NCI-H2171 treated with DMSO at 0.1 percent for 48 hours (cell line): Measurements from ENCODE around the gene AKIRIN1.
"Not testable (repeated sequence)": the region's sequence is repeated elsewhere in the genome, so short reads cannot be mapped to it uniquely, and the experiment has no call there.

ENCODE experiments used
- DNase-seq: peaks from one replicate; lab custom pipeline; 2025; lab: John Stamatoyannopoulos, UW

The AKIRIN1 gene

GRCh38 chr1:38994196-38994595 is 3.1 kb downstream of the AKIRIN1 start:
- DNase-seq, result no peak

GRCh38 chr1:38997034-38997900 is 6.2 kb downstream of the AKIRIN1 start:
- no peak for DNase-seq

GRCh38 chr1:38997901-38998190 is 6.8 kb downstream of the AKIRIN1 start:
- DNase-seq, result no peak

- DNase-seq, result no peak
Observed at GRCh38 chr1:39001516-39002421, 10.7 kb downstream of the AKIRIN1 start.

- DNase-seq, result no peak
Observed at GRCh38 chr1:39003281-39003680, 12.2 kb downstream of the AKIRIN1 start.

GRCh38 chr1:39003794-39004193 is 12.7 kb downstream of the AKIRIN1 start:
- no peak for DNase-seq

- no peak for DNase-seq
Observed at GRCh38 chr1:39006287-39006686, 15.2 kb downstream of the AKIRIN1 start.

- DNase-seq, result no peak
Observed at GRCh38 chr1:39006726-39007645, 15.9 kb downstream of the AKIRIN1 start.

GRCh38 chr1:39014956-39015355 is 23.9 kb downstream of the AKIRIN1 start:
- DNase-seq, result not testable (repeated sequence)

GRCh38 chr1:39016604-39017171 is 25.6 kb downstream of the AKIRIN1 start:
- DNase-seq, result no peak

GRCh38 chr1:39017266-39017665 is 26.2 kb downstream of the AKIRIN1 start:
- no peak for DNase-seq

GRCh38 chr1:39020494-39020893 is 29.4 kb downstream of the AKIRIN1 start:
- DNase-seq, result not testable (repeated sequence)

- DNase-seq, result no peak
Observed at GRCh38 chr1:39021426-39021825, 30.4 kb downstream of the AKIRIN1 start.

GRCh38 chr1:39023140-39023539 is 32.1 kb downstream of the AKIRIN1 start:
- DNase-seq, result no peak

- peak; percentile 93 for DNase-seq
Observed at GRCh38 chr1:39026051-39026865, 35.2 kb downstream of the AKIRIN1 start, which contains the start of gene NDUFS5. Gene NDUFS5 (plus strand): TSS chr1:39026350. CDS start chr1:39028725, 2,375 bp downstream.

GRCh38 chr1:39026866-39027507 is 35.9 kb downstream of the AKIRIN1 start:
- no peak for DNase-seq

GRCh38 chr1:39034114-39034654 is 43.1 kb downstream of the AKIRIN1 start:
- no peak for DNase-seq

- DNase-seq, result no peak
Observed at GRCh38 chr1:39036678-39037077, 45.6 kb downstream of the AKIRIN1 start.

GRCh38 chr1:39043513-39043912 is 52.4 kb downstream of the AKIRIN1 start:
- DNase-seq, result no peak

- no peak for DNase-seq
Observed at GRCh38 chr1:39044762-39045161, 53.7 kb downstream of the AKIRIN1 start.
